Measurements from ENCODE around the gene RRM2.

DNA sequence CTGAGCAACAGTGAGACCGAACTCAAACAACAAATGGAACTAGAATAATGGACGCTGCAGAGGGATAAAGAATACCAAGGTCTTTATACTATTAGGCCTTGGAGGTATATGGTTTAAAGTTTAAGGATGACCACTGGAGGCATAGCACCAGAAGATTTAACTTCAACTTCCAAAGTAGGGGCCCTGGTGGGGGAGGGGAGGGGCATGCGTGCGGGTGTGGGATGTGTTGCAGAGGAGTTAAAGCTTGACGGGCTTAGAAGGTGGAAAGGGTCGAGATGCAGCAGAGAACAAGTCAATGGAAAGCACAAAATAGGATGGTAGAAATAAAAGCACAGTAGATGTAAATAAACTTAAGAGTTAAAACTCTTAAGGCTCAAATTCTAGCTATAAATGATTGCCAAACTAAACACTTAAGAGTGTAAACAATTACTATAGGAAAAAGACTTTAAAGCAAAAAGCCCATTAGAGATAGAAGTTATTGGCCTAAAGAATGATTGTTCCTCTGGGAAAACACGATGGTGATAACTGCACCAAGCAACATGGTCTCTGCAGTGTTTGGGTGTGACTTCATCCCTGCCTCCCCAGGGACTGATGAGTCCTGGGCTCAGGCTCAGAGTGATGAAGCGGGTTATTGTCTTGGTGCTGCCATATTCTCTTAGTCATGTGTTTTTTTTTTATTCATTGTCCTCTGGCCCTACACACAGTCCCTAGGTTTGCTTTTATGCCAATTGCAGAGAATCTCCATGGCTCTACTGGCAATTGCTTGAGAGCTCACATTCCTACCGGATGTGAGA is 13.0 kb downstream of the RRM2 start:
- TF ChIP-seq, protein P1, sequence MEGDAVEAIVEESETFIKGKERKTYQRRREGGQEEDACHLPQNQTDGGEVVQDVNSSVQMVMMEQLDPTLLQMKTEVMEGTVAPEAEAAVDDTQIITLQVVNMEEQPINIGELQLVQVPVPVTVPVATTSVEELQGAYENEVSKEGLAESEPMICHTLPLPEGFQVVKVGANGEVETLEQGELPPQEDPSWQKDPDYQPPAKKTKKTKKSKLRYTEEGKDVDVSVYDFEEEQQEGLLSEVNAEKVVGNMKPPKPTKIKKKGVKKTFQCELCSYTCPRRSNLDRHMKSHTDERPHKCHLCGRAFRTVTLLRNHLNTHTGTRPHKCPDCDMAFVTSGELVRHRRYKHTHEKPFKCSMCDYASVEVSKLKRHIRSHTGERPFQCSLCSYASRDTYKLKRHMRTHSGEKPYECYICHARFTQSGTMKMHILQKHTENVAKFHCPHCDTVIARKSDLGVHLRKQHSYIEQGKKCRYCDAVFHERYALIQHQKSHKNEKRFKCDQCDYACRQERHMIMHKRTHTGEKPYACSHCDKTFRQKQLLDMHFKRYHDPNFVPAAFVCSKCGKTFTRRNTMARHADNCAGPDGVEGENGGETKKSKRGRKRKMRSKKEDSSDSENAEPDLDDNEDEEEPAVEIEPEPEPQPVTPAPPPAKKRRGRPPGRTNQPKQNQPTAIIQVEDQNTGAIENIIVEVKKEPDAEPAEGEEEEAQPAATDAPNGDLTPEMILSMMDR (optimal IDR thresholded peaks at IDR 0.05 in 1 of 3, IDR thresholded peaks at IDR 0.05 in 1 of 3, conservative IDR thresholded peaks at IDR 0.05 in 1 of 3; ENCODE audit: extremely low read depth in 1 of 3, insufficient read depth in 2 of 3, low read length in 3 of 3): no peak
- no peak for TF ChIP-seq EZH2 (IDR thresholded peaks at IDR 0.05; ENCODE audit: low read length)
